ENCODE results near the gene FBXL19.

- no peak for TF ChIP-seq ZNF232 (CRISPR knock-in tag; IDR thresholded peaks at IDR 0.05; ENCODE audit: borderline replicate concordance)
- TF ChIP-seq CTCF (CRISPR knock-in tag; IDR thresholded peaks at IDR 0.05) = no peak
- TF ChIP-seq ZZZ3 (CRISPR knock-in tag; IDR thresholded peaks at IDR 0.05; ENCODE audit: borderline replicate concordance) = no peak
- no peak for TF ChIP-seq POLR2AphosphoS5 (IDR thresholded peaks at IDR 0.05; ENCODE audit: low read depth, low read length)
- no peak for TF ChIP-seq SIN3A (IDR thresholded peaks at IDR 0.05; ENCODE audit: borderline replicate concordance, low read depth, low read length)
- no peak for TF ChIP-seq RBFOX2 (IDR thresholded peaks at IDR 0.05; ENCODE audit: low read depth, low read length)
- TF ChIP-seq EP300 (IDR thresholded peaks at IDR 0.05; ENCODE audit: low read depth in 2 of 2, low read length in 2 of 2) = no peak
- no peak for TF ChIP-seq EP300 (CRISPR knock-in tag; IDR thresholded peaks at IDR 0.05; ENCODE audit: borderline replicate concordance)
- TF ChIP-seq FOXA1 (IDR thresholded peaks at IDR 0.05) = no peak
- TF ChIP-seq FOXA1 (CRISPR knock-in tag; IDR thresholded peaks at IDR 0.05) = no peak
- no peak for TF ChIP-seq ZNF431 (CRISPR knock-in tag; IDR thresholded peaks at IDR 0.05; ENCODE audit: borderline replicate concordance, low read depth)
- TF ChIP-seq NFIC (IDR thresholded peaks at IDR 0.05; ENCODE audit: low read length) = no peak
- no peak for TF ChIP-seq ATF5 (CRISPR knock-in tag; IDR thresholded peaks at IDR 0.05; ENCODE audit: low read depth)
- TF ChIP-seq ZNF614 (CRISPR knock-in tag; IDR thresholded peaks at IDR 0.05; ENCODE audit: borderline replicate concordance) = no peak
- TF ChIP-seq ZNF282 (IDR thresholded peaks at IDR 0.05; ENCODE audit: partially characterized antibody) = no peak
- no peak for TF ChIP-seq RAD21 (CRISPR knock-in tag; IDR thresholded peaks at IDR 0.05)
Observed at GRCh38 chr16:30885196-30885595, 38.2 kb upstream of the FBXL19 start.

Data from HepG2 (cell line).